DND-41 (cell line): ENCODE results near the gene MELTF.

Experiments used
- EZH2 ChIP-seq: IDR thresholded peaks from 3 replicates; pipeline ENCODE4 v1.6.1; 2012; ENCODE audit warnings: borderline replicate concordance, low read depth, mild to moderate bottlenecking, moderate library complexity, low read length, inconsistent platforms; ENCODE audit not compliant: severe bottlenecking
- TF ChIP-seq, protein P1 (sequence below): IDR thresholded peaks from 2 replicates; pipeline ENCODE4 v1.5.1; 2012; ENCODE audit warnings: borderline replicate concordance, low read length, moderate library complexity, mild to moderate bottlenecking; ENCODE audit not compliant: poor library complexity, severe bottlenecking; ENCODE audit errors: extremely low read depth

- TF ChIP-seq, protein P1, sequence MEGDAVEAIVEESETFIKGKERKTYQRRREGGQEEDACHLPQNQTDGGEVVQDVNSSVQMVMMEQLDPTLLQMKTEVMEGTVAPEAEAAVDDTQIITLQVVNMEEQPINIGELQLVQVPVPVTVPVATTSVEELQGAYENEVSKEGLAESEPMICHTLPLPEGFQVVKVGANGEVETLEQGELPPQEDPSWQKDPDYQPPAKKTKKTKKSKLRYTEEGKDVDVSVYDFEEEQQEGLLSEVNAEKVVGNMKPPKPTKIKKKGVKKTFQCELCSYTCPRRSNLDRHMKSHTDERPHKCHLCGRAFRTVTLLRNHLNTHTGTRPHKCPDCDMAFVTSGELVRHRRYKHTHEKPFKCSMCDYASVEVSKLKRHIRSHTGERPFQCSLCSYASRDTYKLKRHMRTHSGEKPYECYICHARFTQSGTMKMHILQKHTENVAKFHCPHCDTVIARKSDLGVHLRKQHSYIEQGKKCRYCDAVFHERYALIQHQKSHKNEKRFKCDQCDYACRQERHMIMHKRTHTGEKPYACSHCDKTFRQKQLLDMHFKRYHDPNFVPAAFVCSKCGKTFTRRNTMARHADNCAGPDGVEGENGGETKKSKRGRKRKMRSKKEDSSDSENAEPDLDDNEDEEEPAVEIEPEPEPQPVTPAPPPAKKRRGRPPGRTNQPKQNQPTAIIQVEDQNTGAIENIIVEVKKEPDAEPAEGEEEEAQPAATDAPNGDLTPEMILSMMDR = no peak
- TF ChIP-seq EZH2 = no peak
Observed at GRCh38 chr3:197062446-197062845, 32.8 kb upstream of the MELTF start.
